LNCAP (cell line): Measurements from ENCODE around the gene ASB16.

Experiments used
- CTCF ChIP-seq: fragments of 450-650 bp; IDR thresholded peaks from 2 replicates; pipeline ENCODE4 v1.5.1; 2017; ENCODE audit warnings: mild to moderate bottlenecking

The ASB16 gene

DNA sequence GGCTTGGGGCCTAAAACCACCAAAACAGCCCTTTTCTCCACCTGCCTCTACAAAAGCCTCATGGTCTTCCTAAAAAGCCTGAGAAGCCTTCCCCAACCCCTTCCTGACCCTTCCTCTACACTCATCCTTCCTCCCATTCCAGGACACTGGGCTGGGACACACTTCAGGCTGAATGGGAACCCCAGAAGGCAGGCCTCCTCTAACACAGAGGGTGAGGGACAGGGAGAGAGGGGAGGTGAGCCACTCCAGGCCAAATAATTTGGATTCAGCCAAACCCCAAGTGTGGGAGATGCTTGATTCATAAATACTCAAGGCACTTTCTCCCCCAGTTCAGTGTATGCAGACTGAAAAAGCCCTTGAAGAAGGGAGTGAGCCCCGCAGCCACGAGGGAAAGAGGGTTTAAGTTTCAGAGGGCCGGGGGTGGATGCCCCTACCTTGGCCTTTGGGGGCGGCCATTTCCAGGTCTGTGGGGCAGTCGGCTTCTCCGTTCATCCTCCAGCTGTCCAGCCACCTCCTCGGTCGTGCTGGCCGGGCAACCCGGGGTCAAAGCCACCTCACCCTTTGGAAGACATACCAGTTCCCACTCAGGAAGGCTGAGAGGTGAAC, 47.3 kb downstream of the ASB16 start:
- TF ChIP-seq CTCF = no peak

GRCh38 chr17:44218344-44219107, 48.0 kb downstream of the ASB16 start:
- peak; percentile 55 for TF ChIP-seq CTCF

DNA sequence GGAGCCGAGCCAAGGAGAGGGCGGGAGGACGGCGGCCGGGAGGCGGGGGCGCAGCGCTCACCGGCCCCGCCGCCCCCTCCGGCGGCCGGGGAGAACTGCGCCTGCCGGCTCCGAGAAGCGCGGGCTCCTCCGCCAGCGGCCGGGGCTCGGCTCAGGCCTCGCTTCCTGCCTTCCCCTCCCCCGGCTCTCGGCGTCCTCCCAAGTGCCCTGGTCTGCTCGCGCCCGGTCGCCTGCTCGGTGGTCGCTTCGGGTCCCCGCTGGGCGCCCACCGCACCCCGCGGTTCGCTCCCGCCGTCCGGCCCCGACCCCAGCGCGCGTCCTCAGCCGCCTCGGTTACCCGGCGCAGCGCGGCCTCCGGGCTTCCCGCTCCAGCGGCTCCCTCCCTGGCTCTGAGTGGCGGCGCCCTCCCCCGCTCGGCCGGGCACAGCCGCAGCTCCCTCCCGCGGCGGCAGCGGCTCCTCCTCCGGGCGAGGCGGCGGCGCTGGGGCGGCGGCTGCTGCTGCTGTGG, 48.7 kb downstream of the ASB16 start:
- no peak for TF ChIP-seq CTCF

GRCh38 chr17:44219616-44220212, 49.2 kb downstream of the ASB16 start, which contains the start of gene UBTF:
Gene UBTF, minus strand, starts transcription at chr17:44219675. Its CDS starts 1,446 bp downstream, at chr17:44218229.
- no peak for TF ChIP-seq CTCF

DNA sequence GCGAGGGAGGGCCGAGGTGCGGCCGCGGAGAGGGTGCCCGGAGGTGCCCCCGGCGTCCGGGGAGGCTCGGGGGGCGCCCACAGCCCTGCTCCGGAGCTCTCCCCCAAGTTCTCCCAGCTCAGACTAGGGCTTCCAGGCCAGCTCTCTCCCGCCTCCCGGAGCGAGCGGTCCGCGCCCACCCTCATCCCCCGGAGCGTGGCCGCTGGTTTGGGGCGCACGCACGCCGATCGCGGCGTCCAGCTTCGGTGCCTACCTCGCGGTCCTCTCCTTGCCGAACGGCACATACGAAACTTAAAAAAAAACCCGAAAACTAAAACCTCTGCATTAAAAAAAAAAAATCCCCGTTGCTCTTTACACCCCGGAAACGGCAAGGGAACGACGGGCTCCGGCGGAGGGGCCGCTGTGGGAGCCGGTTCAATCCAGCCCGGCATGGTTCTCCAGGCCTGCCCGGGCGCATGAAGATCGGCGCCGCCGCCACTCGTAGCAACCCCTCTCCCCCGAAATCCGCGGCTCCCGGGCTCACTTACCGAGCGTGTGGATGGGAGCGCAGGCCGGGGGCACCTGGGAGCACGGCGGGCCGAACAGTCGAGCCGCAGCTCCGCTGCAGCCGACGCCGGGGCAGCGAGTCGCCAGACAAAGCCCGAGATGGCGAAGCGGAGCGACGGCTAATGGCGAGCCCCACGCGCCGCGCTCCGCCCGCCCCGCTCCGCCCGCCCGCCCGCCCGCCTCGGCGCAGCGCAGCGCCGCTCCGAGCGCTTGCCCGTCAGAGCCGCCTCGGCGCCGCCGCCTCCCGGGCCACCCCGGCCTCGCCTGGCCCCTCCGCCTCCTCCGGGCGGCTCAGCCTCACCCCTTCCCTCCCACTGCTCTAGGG, 49.9 kb downstream of the ASB16 start:
- TF ChIP-seq CTCF = no peak

GRCh38 chr17:44221084-44221861, 50.8 kb downstream of the ASB16 start:
- no peak for TF ChIP-seq CTCF

DNA sequence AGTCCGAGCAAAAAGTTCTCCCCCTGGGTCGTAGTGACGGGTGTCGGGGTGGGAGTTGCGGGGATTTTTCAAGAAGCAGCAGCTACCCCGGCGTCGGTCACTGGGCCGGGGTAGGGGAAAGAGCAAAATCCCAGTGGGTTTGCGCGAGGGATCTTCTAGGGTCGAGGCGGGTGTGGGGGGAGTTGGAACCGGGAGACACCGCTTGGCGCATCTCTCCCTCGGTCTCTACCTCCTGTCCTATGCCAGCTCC, 51.3 kb downstream of the ASB16 start:
- TF ChIP-seq CTCF = no peak
